GM12878 (cell line): ENCODE measurements around the gene MAPKAPK3. TPM values are rescaled to one million over a fixed set of nuclear protein-coding genes. Genes with fewer than 3 reads are reported as not detected.

ENCODE experiments used
- ATAC-seq: fragments of 200-7000 bp; cut with Tn5 transposase; 3 replicates; pipeline ENCODE4 v1.9.1; 2020; ENCODE audit warnings: mild to moderate bottlenecking, moderate library complexity
- BruUV-seq: library from RNA; stranded (reverse); fragments of 400-500 nt; replicated peaks from 2 replicates; lab custom pipeline; 2021; lab: Mats Ljungman, UMichigan
- CTCF ChIA-PET: fragments of 300-600 bp; sonication (Branson Sonifier 250); formaldehyde crosslinking; extraction: SDS; loops from one replicate; lab custom pipeline; 2021; ENCODE audit warnings: inconsistent platforms; lab: Yijun Ruan, JAX
- POLR2A ChIA-PET: fragments of 350-600 bp; formaldehyde crosslinking; extraction: SDS; loops from one replicate; lab custom pipeline; 2021; ENCODE audit warnings: inconsistent platforms; lab: Charles Lee
- RAD21 ChIA-PET: fragments of 300-600 bp; sonication (Branson Sonifier 250); formaldehyde crosslinking; loops from one replicate; lab custom pipeline; 2023; ENCODE audit warnings: antibody characterized with exemption; ENCODE audit not compliant: unreplicated experiment; lab: Charles Lee
- SMC1A ChIA-PET: fragments of 300-600 bp; sonication (Branson Sonifier 250); formaldehyde crosslinking; loops from one replicate; lab custom pipeline; 2023; ENCODE audit not compliant: unreplicated experiment, uncharacterized antibody; lab: Charles Lee
- DNase-seq: peaks from one replicate; pipeline ENCODE4 v3.0.0-alpha.2; 2011; ENCODE audit warnings: low read depth, low spot score
- FAIRE-seq: peaks from 3 replicates; lab custom pipeline; 2011; peaks lifted over from hg19 to GRCh38; lab: Jason Lieb, UNC
- H2AFZ ChIP-seq: 2 replicates; pipeline ENCODE4 v1.6.0; 2011; ENCODE audit warnings: low read depth, low read length, control low read depth; ENCODE audit not compliant: control insufficient read depth
- H3K27ac ChIP-seq: 2 replicates; pipeline ENCODE4 v1.5.1; 2011; ENCODE audit warnings: control low read depth; ENCODE audit not compliant: control insufficient read depth, insufficient read depth
- H3K27me3 ChIP-seq, 2 experiments: replicated peaks in 1 of 2; 2 replicates each; pipeline versions ENCODE4 v1.6.0 to v1.6.1; 2011; ENCODE audit warnings: low read length in 1 of 2; ENCODE audit not compliant: control insufficient read depth in 2 of 2, insufficient read depth in 2 of 2
- H3K36me3 ChIP-seq, 2 experiments: 2 replicates each; pipeline ENCODE4 v1.5.1; 2011; ENCODE audit warnings: low read length in 1 of 2; ENCODE audit not compliant: control insufficient read depth in 2 of 2, insufficient read depth in 2 of 2
- H3K4me1 ChIP-seq: 2 replicates; pipeline ENCODE4 v1.6.1; 2011; ENCODE audit warnings: mild to moderate bottlenecking, low read length, moderate library complexity, mixed read lengths; ENCODE audit not compliant: control insufficient read depth, insufficient read depth
- H3K4me2 ChIP-seq: 2 replicates; pipeline ENCODE4 v1.6.0; 2011; ENCODE audit warnings: control low read depth; ENCODE audit not compliant: control insufficient read depth, insufficient read depth
- H3K4me3 ChIP-seq: fragments of 200-600 bp; sonication (generic); 2 replicates; pipeline ENCODE4 v1.5.1; 2016
- H3K79me2 ChIP-seq: 2 replicates; pipeline ENCODE4 v1.6.0; 2011; ENCODE audit warnings: low read length; ENCODE audit not compliant: control insufficient read depth, insufficient read depth
- H3K9ac ChIP-seq: 2 replicates; pipeline ENCODE4 v1.8.0; 2011; ENCODE audit warnings: low read length, control low read depth, mixed read lengths; ENCODE audit not compliant: control insufficient read depth, insufficient read depth
- H3K9me3 ChIP-seq: replicated peaks from 3 replicates; pipeline ENCODE4 v1.5.1; 2011; ENCODE audit warnings: mild to moderate bottlenecking, low read length; ENCODE audit not compliant: control insufficient read depth, insufficient read depth
- H4K20me1 ChIP-seq: 2 replicates; pipeline ENCODE4 v1.6.0; 2011; ENCODE audit not compliant: control insufficient read depth, insufficient read depth
- WGBS: methylation state at CpG from one replicate; pipeline ENCODE4 v1.1.6; 2016; ENCODE audit warnings: low lambda C conversion rate; ENCODE audit not compliant: insufficient replicate concordance, insufficient coverage; ENCODE audit errors: missing lambda C conversion rate; 5-methylcytosine and 5-hydroxymethylcytosine counted together
- in situ Hi-C: fragments of 300-500 bp; cut with MboI; formaldehyde crosslinking; loops from 9 replicates; pipeline ENCODE4 v1.14.3; 2018; ENCODE audit warnings: mixed read lengths
- intact Hi-C: fragments of 100-400 bp; cut with micrococcal nuclease; formaldehyde crosslinking; loops from one replicate; pipeline ENCODE4 v1.14.2; 2022; ENCODE audit not compliant: unreplicated experiment
- polyA plus RNA-seq, 11 experiments: library from polyadenylated mRNA; depleted of rRNA in 4 of 11; unstranded in 6 of 11; stranded (reverse) in 5 of 11; fragments of >200 nt; fragmentation: Nextera tagmentation in 4 of 11; fragmentation: Illumina TruSeq in 1 of 11; extraction: Ambion mirVana in 4 of 11; extraction: Trizol in 1 of 11; gene quantifications; 1 replicate in 1 of 11; 2 replicates in 10 of 11; pipeline versions ENCODE4 v1.2.1 to v1.2.3, GENCODE V29; 2011 to 2016; ENCODE audit warnings: inconsistent platforms in 2 of 11, missing spikeins in 2 of 11, low read depth in 1 of 11
- total RNA-seq, 4 experiments: library from RNA; depleted of rRNA in 3 of 4; stranded (reverse); fragments of >200 nt in 3 of 4; fragmentation: Illumina TruSeq in 1 of 4; extraction: Trizol in 1 of 4; gene quantifications; 2 replicates each; pipeline versions ENCODE4 v1.2.1 to v1.2.3, GENCODE V29; 2013 to 2021
- TF ChIP-seq, protein P1 (sequence below): IDR thresholded peaks from 2 replicates; pipeline ENCODE4 v1.6.1; 2012; ENCODE audit warnings: low read depth, low read length, improper control_type of control experiment
- TF ChIP-seq, protein P2 (sequence below): fragments of 450-650 bp; formaldehyde crosslinking; IDR thresholded peaks from 2 replicates; pipeline ENCODE4 v1.4.0; 2020; ENCODE audit warnings: mild to moderate bottlenecking, moderate library complexity

MAPKAPK3 gene
- total and polyA plus RNA-seq, 10 of the 15 experiments (the other 5 are each of a cell fraction or from before 2014, with no cell fraction given), result 7.9 to 66.0 (median 39.0) TPM

DNA sequence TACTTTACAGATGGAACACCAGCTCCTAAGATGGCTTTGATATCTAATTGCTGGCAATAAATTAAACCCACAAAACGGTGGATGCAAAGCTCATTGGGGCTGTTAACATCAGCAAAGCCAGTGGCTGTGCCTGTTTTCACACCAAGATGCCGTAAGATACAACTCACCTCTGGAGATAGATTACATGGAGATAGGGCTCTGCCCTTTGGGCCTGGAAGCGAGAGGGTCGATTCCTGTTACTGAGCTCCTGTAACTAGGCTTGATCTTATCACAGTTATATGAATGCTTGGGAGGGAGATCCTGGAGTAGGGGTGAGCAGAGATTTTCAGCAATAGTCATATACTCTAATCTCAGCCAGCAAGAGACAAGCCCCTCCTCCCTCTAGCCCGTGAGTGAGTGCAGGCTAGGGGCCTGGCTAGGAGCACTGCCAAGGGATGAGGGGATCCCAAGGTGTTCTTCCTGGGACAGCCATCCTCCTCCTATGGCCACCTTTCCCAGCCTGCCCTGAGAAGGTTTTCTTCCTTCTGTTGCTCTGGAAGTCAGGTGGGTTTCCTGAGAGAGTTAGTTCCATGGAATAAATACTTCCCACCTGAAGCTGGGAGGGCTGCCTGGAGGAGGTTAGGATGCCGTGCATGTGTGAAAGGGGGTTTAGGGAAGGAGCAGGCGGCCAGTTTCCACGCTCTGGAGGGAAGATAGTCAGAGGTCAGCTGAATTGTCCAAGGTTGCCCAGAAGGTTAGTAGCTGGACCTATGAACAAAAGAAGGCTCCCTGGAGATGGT, 39.7 kb downstream of the MAPKAPK3 start (continued):
- TF ChIP-seq, protein P1, sequence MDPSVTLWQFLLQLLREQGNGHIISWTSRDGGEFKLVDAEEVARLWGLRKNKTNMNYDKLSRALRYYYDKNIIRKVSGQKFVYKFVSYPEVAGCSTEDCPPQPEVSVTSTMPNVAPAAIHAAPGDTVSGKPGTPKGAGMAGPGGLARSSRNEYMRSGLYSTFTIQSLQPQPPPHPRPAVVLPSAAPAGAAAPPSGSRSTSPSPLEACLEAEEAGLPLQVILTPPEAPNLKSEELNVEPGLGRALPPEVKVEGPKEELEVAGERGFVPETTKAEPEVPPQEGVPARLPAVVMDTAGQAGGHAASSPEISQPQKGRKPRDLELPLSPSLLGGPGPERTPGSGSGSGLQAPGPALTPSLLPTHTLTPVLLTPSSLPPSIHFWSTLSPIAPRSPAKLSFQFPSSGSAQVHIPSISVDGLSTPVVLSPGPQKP, result no peak
- TF ChIP-seq, all 136 proteins: peak for 0

DNA sequence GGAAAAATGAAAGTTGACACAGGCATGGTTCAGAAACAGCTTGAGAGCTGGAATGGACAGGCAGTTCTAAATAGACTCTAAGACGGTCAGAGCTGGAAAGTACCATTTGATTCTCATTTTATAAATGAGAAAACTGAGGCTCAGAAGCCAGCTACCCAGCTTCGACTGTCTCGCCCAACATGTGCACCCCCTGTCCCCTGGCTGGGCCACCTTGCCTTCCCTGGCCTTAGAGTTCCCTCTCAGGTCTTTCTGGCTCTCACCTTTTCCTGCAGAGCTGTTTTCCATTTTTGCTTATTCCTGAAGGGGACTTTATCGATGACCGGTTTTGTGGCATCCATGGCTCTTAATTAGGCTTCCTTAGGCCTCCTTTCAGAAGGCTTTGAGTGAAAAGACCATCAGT, 40.5 kb downstream of the MAPKAPK3 start:
- ATAC-seq (no peak), DNase-seq (no peak), FAIRE-seq (no peak)
- Histone ChIP-seq H3K79me2 (no peaks in the 10 kb centered on the region), H3K4me1 (no peaks in the 10 kb centered on the region), H3K4me3 (no peak overlapping the region), H4K20me1 (no peaks in the 10 kb centered on the region), H3K4me2 (no peak overlapping the region), H3K27me3 (no peaks in the 10 kb centered on the region; a peak in 3 of 4 replicates), H3K9me3 (no peaks in the 10 kb centered on the region), H3K27ac (no peak overlapping the region), H3K9ac (no peak overlapping the region), H3K36me3 (no peaks in the 10 kb centered on the region), H2AFZ (no peak overlapping the region)
- in situ Hi-C loops, result no loop called here
- CTCF ChIA-PET, result interaction anchor here (10.8 kb wide), 1 partner anchor 38 kb away, joined by 250 read pairs; the partner anchor contains the start of gene MAPKAPK3
- RAD21 ChIA-PET, result interaction anchor here (7.3 kb wide), 1 partner anchor 42 kb away, joined by 84 read pairs; the partner anchor contains the start of gene MAPKAPK3
- POLR2A ChIA-PET, result no interaction called here
- 57% methylated on average over 5 of the region's 5 CpGs for WGBS
- SMC1A ChIA-PET, result interaction anchor here (0.6 to 8.0 kb wide), 2 partner anchors 40 to 782 kb away, joined by 3 to 81 read pairs; partner anchors contain the start of gene MAPKAPK3
- no TSS peak for BruUV-seq
- TF ChIP-seq, protein P2, sequence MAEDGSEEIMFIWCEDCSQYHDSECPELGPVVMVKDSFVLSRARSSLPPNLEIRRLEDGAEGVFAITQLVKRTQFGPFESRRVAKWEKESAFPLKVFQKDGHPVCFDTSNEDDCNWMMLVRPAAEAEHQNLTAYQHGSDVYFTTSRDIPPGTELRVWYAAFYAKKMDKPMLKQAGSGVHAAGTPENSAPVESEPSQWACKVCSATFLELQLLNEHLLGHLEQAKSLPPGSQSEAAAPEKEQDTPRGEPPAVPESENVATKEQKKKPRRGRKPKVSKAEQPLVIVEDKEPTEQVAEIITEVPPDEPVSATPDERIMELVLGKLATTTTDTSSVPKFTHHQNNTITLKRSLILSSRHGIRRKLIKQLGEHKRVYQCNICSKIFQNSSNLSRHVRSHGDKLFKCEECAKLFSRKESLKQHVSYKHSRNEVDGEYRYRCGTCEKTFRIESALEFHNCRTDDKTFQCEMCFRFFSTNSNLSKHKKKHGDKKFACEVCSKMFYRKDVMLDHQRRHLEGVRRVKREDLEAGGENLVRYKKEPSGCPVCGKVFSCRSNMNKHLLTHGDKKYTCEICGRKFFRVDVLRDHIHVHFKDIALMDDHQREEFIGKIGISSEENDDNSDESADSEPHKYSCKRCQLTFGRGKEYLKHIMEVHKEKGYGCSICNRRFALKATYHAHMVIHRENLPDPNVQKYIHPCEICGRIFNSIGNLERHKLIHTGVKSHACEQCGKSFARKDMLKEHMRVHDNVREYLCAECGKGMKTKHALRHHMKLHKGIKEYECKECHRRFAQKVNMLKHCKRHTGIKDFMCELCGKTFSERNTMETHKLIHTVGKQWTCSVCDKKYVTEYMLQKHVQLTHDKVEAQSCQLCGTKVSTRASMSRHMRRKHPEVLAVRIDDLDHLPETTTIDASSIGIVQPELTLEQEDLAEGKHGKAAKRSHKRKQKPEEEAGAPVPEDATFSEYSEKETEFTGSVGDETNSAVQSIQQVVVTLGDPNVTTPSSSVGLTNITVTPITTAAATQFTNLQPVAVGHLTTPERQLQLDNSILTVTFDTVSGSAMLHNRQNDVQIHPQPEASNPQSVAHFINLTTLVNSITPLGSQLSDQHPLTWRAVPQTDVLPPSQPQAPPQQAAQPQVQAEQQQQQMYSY (CRISPR knock-in tag), result no peak
- intact Hi-C loops, result no loop called here
